ENCODE results near the gene SLC39A11.

DNA sequence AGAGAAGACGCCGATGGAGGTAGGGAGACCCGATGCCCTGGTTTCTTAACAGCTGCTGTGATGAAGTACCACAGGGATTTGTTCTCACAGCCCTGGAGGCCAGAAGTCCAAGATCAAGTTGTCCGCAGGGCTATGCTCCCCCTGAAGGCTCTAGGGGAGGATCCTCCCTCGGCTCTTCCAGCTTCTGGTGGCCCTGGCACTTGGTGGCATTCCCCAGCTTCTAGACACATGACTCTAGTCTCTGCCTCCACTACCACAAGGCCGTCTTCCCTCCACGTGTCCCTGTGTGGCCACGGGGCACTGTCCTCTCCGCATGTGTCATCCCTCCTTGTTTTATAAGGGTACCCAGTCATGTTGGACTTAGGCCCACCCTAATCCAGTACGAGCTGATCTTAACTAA, 375.2 kb downstream of the SLC39A11 start:
- TF ChIP-seq CTCF (IDR thresholded peaks at IDR 0.05; ENCODE audit: low read length) (no peak), EZH2 (optimal IDR thresholded peaks at IDR 0.05; ENCODE audit: low read depth, low read length) (no peak), EZH2phosphoT487 (IDR thresholded peaks at IDR 0.05; ENCODE audit: low read length) (no peak)

All from MM.1S (cell line).